Effector memory CD8-positive, alpha-beta T cell (primary cell): ENCODE measurements around the gene SLC29A1.
"Not testable (repeated sequence)": the region's sequence is repeated elsewhere in the genome, so short reads cannot be mapped to it uniquely, and the experiment has no call there.

ENCODE experiments used
- ATAC-seq: fragments of 150-1000 bp; cut with Tn5 transposase; replicated peaks from 2 replicates; pipeline ENCODE4 v1.10.0; 2021; ENCODE audit warnings: mild to moderate bottlenecking, moderate library complexity
- DNase-seq, 3 experiments: peaks; one replicate each; pipeline ENCODE4 v3.0.0; 2021
- H3K27ac Mint-ChIP-seq, 2 donors: one replicate each; pipeline ENCODE4 v1.8.0; 2022; ENCODE audit warnings: mild to moderate bottlenecking in 2 of 2, mixed read lengths in 2 of 2, moderate library complexity in 2 of 2
- H3K27me3 Mint-ChIP-seq, 2 donors: one replicate each; pipeline ENCODE4 v1.8.0; 2022; ENCODE audit warnings: mixed read lengths in 2 of 2
- H3K36me3 Mint-ChIP-seq: one replicate; pipeline ENCODE4 v1.8.0; 2022; ENCODE audit warnings: mild to moderate bottlenecking, moderate library complexity, mixed read lengths; ENCODE audit not compliant: insufficient read depth
- H3K4me1 Mint-ChIP-seq, 2 donors: one replicate each; pipeline ENCODE4 v1.8.0; 2022; ENCODE audit warnings: low read depth in 2 of 2, mixed read lengths in 2 of 2
- H3K4me3 Mint-ChIP-seq, 2 donors: one replicate each; pipeline ENCODE4 v1.8.0; 2022; ENCODE audit warnings: mild to moderate bottlenecking in 2 of 2, mixed read lengths in 2 of 2, moderate library complexity in 2 of 2
- H3K9me3 Mint-ChIP-seq, 2 donors: one replicate each; pipeline ENCODE4 v1.8.0; 2022; ENCODE audit warnings: mixed read lengths in 2 of 2

SLC29A1 gene

GRCh38 chr6:44229376-44230033, 6.1 kb downstream of the SLC29A1 start:
- Mint-ChIP-seq H3K27ac (no peak overlapping the region), H3K4me1 (peaks cover 1 to 3% of the 10 kb centered on the region in 2 donors), H3K4me3 (no peak overlapping the region), H3K27me3 (no peaks in the 10 kb centered on the region), H3K36me3 (peaks cover 4% of the 10 kb centered on the region), H3K9me3 (no peaks in the 10 kb centered on the region)
- ATAC-seq (no peak), DNase-seq (no peak)

DNA sequence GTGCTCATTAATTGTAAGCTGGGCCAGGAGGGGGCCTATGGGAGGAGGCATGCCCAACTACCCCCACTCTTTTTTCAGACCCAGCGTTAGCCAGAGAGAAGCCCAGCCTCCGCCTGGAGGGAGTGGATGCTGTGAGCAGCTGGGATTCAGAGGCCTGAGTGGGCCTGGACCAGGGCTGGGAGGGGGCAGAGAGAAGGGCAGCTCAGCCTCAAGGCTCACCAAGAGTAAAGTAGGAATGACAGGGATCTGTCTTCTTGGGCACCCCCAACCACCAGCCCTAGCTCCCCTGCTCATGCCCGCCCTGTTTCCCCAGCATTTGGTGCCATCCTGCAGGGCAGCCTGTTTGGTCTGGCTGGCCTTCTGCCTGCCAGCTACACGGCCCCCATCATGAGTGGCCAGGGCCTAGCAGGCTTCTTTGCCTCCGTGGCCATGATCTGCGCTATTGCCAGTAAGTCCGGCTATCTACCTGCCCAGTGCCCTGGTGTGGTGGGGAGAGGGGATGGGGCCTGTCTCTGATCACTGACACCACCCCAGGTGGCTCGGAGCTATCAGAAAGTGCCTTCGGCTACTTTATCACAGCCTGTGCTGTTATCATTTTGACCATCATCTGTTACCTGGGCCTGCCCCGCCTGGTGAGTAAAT, 6.8 kb downstream of the SLC29A1 start:
- Mint-ChIP-seq H3K27ac (no peak overlapping the region), H3K9me3 (no peaks in the 10 kb centered on the region), H3K27me3 (no peaks in the 10 kb centered on the region), H3K4me1 (no peaks in the 10 kb centered on the region), H3K36me3 (peaks cover 4% of the 10 kb centered on the region), H3K4me3 (no peak overlapping the region)
- no peak for DNase-seq
- no peak for ATAC-seq

- not testable (repeated sequence) for H3K36me3 Mint-ChIP-seq, H3K27ac Mint-ChIP-seq, ATAC-seq
Observed at GRCh38 chr6:44231426-44231825, 8.0 kb downstream of the SLC29A1 start.

GRCh38 chr6:44232676-44233566, 9.5 kb downstream of the SLC29A1 start:
- Mint-ChIP-seq H3K27me3 (no peaks in the 10 kb centered on the region), H3K36me3 (peaks cover 4% of the 10 kb centered on the region), H3K4me3 (no peak overlapping the region), H3K9me3 (no peaks in the 10 kb centered on the region), H3K4me1 (peaks cover 7% of the 10 kb centered on the region in 2 donors), H3K27ac (peak overlapping the region in 1 of 2 donors; percentile 46)
- DNase-seq (no peak), ATAC-seq (no peak)

More at GRCh38 chr6:44231426-44231825, 8.0 kb downstream of the SLC29A1 start:
- DNase-seq, H3K9me3 Mint-ChIP-seq, H3K27me3 Mint-ChIP-seq, H3K4me1 Mint-ChIP-seq, H3K4me3 Mint-ChIP-seq: not testable (repeated sequence)

- no peaks in the 10 kb centered on the region for H3K9me3 Mint-ChIP-seq
- no peak overlapping the region for H3K4me3 Mint-ChIP-seq
- peaks cover 4% of the 10 kb centered on the region for H3K36me3 Mint-ChIP-seq
- DNase-seq (no peak), ATAC-seq (no peak)
- H3K27me3 Mint-ChIP-seq, result no peaks in the 10 kb centered on the region
- peak overlapping the region in 1 of 2 donors; percentile 46 for H3K27ac Mint-ChIP-seq
- peaks cover 10 to 11% of the 10 kb centered on the region in 2 donors for H3K4me1 Mint-ChIP-seq
Observed at GRCh38 chr6:44233567-44234100, 10.2 kb downstream of the SLC29A1 start.

GRCh38 chr6:44234101-44235025, 11.0 kb downstream of the SLC29A1 start:
- ATAC-seq (no peak), DNase-seq (no peak)
- Mint-ChIP-seq H3K4me1 (peaks cover 11 to 12% of the 10 kb centered on the region in 2 donors), H3K4me3 (no peak overlapping the region), H3K9me3 (no peaks in the 10 kb centered on the region), H3K27ac (peak overlapping the region in 1 of 2 donors; percentile 66), H3K36me3 (peaks cover 4% of the 10 kb centered on the region), H3K27me3 (no peaks in the 10 kb centered on the region)

- DNase-seq, result no peak
- no peaks in the 10 kb centered on the region for H3K9me3 Mint-ChIP-seq
- peaks cover 11 to 12% of the 10 kb centered on the region in 2 donors for H3K4me1 Mint-ChIP-seq
- peaks cover 4% of the 10 kb centered on the region for H3K36me3 Mint-ChIP-seq
- H3K27ac Mint-ChIP-seq, result peak overlapping the region in 1 of 2 donors; percentile 5
- no peaks in the 10 kb centered on the region for H3K27me3 Mint-ChIP-seq
- no peak overlapping the region for H3K4me3 Mint-ChIP-seq
- no peak for ATAC-seq
Observed at GRCh38 chr6:44235269-44235668, 11.9 kb downstream of the SLC29A1 start.

- H3K27me3 Mint-ChIP-seq, result no peaks in the 10 kb centered on the region
- no peak for ATAC-seq
- no peak overlapping the region for H3K27ac Mint-ChIP-seq
- no peaks in the 10 kb centered on the region for H3K9me3 Mint-ChIP-seq
- DNase-seq, result no peak
- H3K36me3 Mint-ChIP-seq, result peaks cover 4% of the 10 kb centered on the region
- H3K4me3 Mint-ChIP-seq, result no peak overlapping the region
- peaks cover 11 to 12% of the 10 kb centered on the region in 2 donors for H3K4me1 Mint-ChIP-seq
Observed at GRCh38 chr6:44235891-44236516, 12.6 kb downstream of the SLC29A1 start.

- ATAC-seq (peak; percentile 82), DNase-seq (peak; percentile 44 to 55 (median 53))
- Mint-ChIP-seq H3K36me3 (peaks cover 4% of the 10 kb centered on the region), H3K4me1 (peaks cover 11 to 12% of the 10 kb centered on the region in 2 donors), H3K27ac (peak overlapping the region; percentile 97), H3K9me3 (no peaks in the 10 kb centered on the region), H3K4me3 (peak overlapping the region; percentile 90 to 91), H3K27me3 (no peaks in the 10 kb centered on the region)
Observed at GRCh38 chr6:44237021-44237812, 13.8 kb downstream of the SLC29A1 start.

DNA sequence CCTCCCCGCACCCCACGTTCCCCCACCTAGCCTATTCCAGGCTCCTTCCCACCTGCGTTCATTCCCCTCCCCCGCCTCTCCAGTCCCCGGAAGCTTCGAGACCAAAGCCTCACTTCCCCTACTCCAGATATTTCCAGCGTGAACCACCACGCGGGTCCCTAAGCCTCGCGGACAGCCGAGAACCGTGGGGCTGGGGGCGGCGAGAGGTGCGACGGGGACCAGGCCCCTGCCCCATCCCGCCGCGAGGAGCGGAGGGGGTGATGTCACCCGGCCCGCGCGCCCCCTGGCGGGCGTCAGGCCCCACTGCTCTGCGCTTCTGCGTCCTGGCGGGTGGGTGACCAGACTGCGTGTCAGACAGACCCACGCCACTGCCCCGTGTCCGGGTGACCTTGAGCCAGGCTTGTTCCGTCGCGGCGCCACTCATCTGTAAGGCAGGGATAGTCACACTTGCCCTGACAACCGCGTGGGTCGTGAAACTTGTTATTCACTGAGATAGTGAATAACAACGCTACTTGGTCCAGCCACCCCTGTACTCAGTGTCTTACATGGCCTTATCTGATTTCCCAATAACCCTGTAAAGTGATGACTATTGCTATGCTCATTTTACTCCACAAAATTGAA, 14.5 kb downstream of the SLC29A1 start:
- Mint-ChIP-seq H3K4me1 (peaks cover 11 to 12% of the 10 kb centered on the region in 2 donors), H3K27ac (peak overlapping the region; percentile 97), H3K27me3 (no peaks in the 10 kb centered on the region), H3K36me3 (peaks cover 4% of the 10 kb centered on the region), H3K4me3 (peak overlapping the region; percentile 90 to 91), H3K9me3 (no peaks in the 10 kb centered on the region)
- peak; percentile 76 to 81 (median 78) for DNase-seq
- peak; percentile 92 for ATAC-seq

DNA sequence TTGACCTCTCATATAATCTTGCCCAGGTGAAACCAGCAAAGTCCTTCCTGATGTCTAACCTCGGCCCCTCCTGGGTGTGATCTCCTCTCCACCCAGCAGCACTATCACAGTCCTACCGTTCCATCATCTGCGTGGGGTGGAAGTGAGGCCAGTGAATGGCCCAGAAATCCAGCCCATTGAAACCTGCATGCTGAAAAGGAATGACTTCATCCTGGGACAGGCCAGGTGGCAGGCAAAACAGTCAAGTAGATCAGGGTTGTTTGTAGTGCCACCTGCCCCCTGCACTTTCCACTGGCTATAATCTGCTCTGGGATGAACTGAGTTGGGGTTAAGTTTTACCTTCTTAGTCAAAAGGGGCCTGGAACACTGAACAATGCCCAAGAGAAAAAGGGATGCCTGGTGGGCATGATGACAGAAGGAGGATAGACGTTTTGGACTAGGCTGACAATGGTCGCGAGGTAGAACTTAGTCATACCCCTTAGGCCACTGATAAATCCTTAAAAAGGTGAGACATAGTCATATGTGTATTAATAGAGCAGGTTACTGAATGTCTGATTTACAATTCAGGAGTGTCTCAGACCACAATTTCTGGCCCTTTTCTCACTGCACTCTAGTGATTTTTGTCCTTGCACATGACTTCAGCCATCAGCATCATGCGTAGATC, 15.4 kb downstream of the SLC29A1 start:
- ATAC-seq, result no peak
- Mint-ChIP-seq H3K27me3 (no peaks in the 10 kb centered on the region), H3K9me3 (no peaks in the 10 kb centered on the region), H3K4me1 (peaks cover 11 to 12% of the 10 kb centered on the region in 2 donors), H3K36me3 (peaks cover 4% of the 10 kb centered on the region), H3K27ac (peak overlapping the region; percentile 97), H3K4me3 (peak overlapping the region; percentile 90 to 91)
- DNase-seq, result no peak
